ENCODE measurements around the gene ADRB2. TPM values are rescaled to one million over a fixed set of nuclear protein-coding genes. Genes with fewer than 3 reads are reported as not detected.

Gene ADRB2
- total RNA-seq, 2 experiments from 2014 or later = 4.4 to 16.8 TPM

- peak overlapping the region; percentile 57 for H2AFZ ChIP-seq (ENCODE audit: low read length)
- H3K27ac ChIP-seq (ENCODE audit: low read depth, low read length, poor library complexity, severe bottlenecking) = no peak overlapping the region
- no peaks in the 10 kb centered on the region for H3K79me2 ChIP-seq (ENCODE audit: insufficient read depth, low read depth, low read length)
- TF ChIP-seq CTCF (conservative IDR thresholded peaks at IDR 0.05; ENCODE audit: low read length) (no peak), EZH2phosphoT487 (IDR thresholded peaks at IDR 0.05; ENCODE audit: borderline replicate concordance, low read depth, low read length) (no peak)
- H3K4me2 ChIP-seq (ENCODE audit: low read length) = 0 out of 2 replicates have a peak overlapping the region, but pooled peaks have one; percentile 7
- H3K36me3 ChIP-seq (ENCODE audit: insufficient read depth, low read length) = no peaks in the 10 kb centered on the region
- ChIA-PET POLR2A (interaction anchor here (0.6 to 2.6 kb wide), 4 partner anchors 9 to 36 kb away, joined by 3 to 13 read pairs (median 4); no protein-coding TSS in a partner anchor), CTCF (ENCODE audit: unreplicated experiment) (interaction anchor here (0.7 kb wide), 1 partner anchor 1179 kb away, joined by 3 read pairs; no protein-coding TSS in a partner anchor)
- H3K9me2 ChIP-seq (ENCODE audit: insufficient read depth, low read length) = no peaks in the 10 kb centered on the region
- no peaks in the 10 kb centered on the region for H4K20me1 ChIP-seq (ENCODE audit: insufficient read depth, low read length)
- intact Hi-C loops (cut with micrococcal nuclease; ENCODE audit: unreplicated experiment) = no loop called here
- DNase-seq (ENCODE audit: low spot score) = peak; percentile 21
- H3K4me3 ChIP-seq (ENCODE audit: low read depth, low read length, poor library complexity, severe bottlenecking) = no peak overlapping the region
- no peaks in the 10 kb centered on the region for H3K9me3 ChIP-seq (ENCODE audit: low read length)
- H3K4me1 ChIP-seq (ENCODE audit: insufficient read depth, low read length, poor library complexity, severe bottlenecking) = peaks cover 28% of the 10 kb centered on the region
- BruUV-seq (replicated peaks) = no TSS peak
Measured at GRCh38 chr5:148848393-148849031, 22.1 kb downstream of the ADRB2 start.

GRCh38 chr5:148849461-148849860, 23.1 kb downstream of the ADRB2 start:
- DNase-seq (ENCODE audit: low spot score) = peak; percentile 36
- TF ChIP-seq EZH2phosphoT487 (IDR thresholded peaks at IDR 0.05; ENCODE audit: borderline replicate concordance, low read depth, low read length) (no peak), CTCF (conservative IDR thresholded peaks at IDR 0.05; ENCODE audit: low read length) (no peak)
- peaks cover 33% of the 10 kb centered on the region for H3K4me1 ChIP-seq (ENCODE audit: insufficient read depth, low read length, poor library complexity, severe bottlenecking)
- POLR2A ChIA-PET = interaction anchor here (0.7 to 2.6 kb wide), 4 partner anchors 10 to 446 kb away, joined by 3 to 13 read pairs (median 4); no protein-coding TSS in a partner anchor
- no peaks in the 10 kb centered on the region for H3K9me3 ChIP-seq (ENCODE audit: low read length)
- peak overlapping the region; percentile 12; the same call in 1 of the 2 replicates for H3K4me2 ChIP-seq (ENCODE audit: low read length)
- no peaks in the 10 kb centered on the region for H3K36me3 ChIP-seq (ENCODE audit: insufficient read depth, low read length)
- intact Hi-C loops (cut with micrococcal nuclease; ENCODE audit: unreplicated experiment) = no loop called here
- peak overlapping the region; percentile 43; the same call in 1 of the 2 replicates for H2AFZ ChIP-seq (ENCODE audit: low read length)
- no peaks in the 10 kb centered on the region for H3K79me2 ChIP-seq (ENCODE audit: insufficient read depth, low read depth, low read length)
- no peaks in the 10 kb centered on the region for H3K9me2 ChIP-seq (ENCODE audit: insufficient read depth, low read length)
- H4K20me1 ChIP-seq (ENCODE audit: insufficient read depth, low read length) = no peaks in the 10 kb centered on the region
- CTCF ChIA-PET (ENCODE audit: unreplicated experiment) = interaction anchor here (0.8 kb wide), 1 partner anchor 19 kb away, joined by 4 read pairs; no protein-coding TSS in a partner anchor
- H3K4me3 ChIP-seq (ENCODE audit: low read depth, low read length, poor library complexity, severe bottlenecking) = no peak overlapping the region
- no TSS peak for BruUV-seq (replicated peaks)
- no peak overlapping the region for H3K27ac ChIP-seq (ENCODE audit: low read depth, low read length, poor library complexity, severe bottlenecking)

- TF ChIP-seq CTCF (conservative IDR thresholded peaks at IDR 0.05; ENCODE audit: low read length) (no peak), EZH2phosphoT487 (IDR thresholded peaks at IDR 0.05; ENCODE audit: borderline replicate concordance, low read depth, low read length) (no peak)
- POLR2A ChIA-PET = interaction anchor here (0.6 to 1.4 kb wide), 4 partner anchors 14 to 57 kb away, joined by 3 read pairs; no protein-coding TSS in a partner anchor
- intact Hi-C loops (cut with micrococcal nuclease; ENCODE audit: unreplicated experiment) = no loop called here
- Histone ChIP-seq H3K4me1 (ENCODE audit: insufficient read depth, low read length, poor library complexity, severe bottlenecking) (peaks cover 30% of the 10 kb centered on the region), H3K27ac (ENCODE audit: low read depth, low read length, poor library complexity, severe bottlenecking) (no peak overlapping the region), H3K4me2 (ENCODE audit: low read length) (no peak overlapping the region), H2AFZ (ENCODE audit: low read length) (no peak overlapping the region), H3K4me3 (ENCODE audit: low read depth, low read length, poor library complexity, severe bottlenecking) (no peak overlapping the region), H3K79me2 (ENCODE audit: insufficient read depth, low read depth, low read length) (no peaks in the 10 kb centered on the region), H3K9me3 (ENCODE audit: low read length) (no peaks in the 10 kb centered on the region), H4K20me1 (ENCODE audit: insufficient read depth, low read length) (no peaks in the 10 kb centered on the region), H3K36me3 (ENCODE audit: insufficient read depth, low read length) (no peaks in the 10 kb centered on the region), H3K9me2 (ENCODE audit: insufficient read depth, low read length) (no peaks in the 10 kb centered on the region)
- CTCF ChIA-PET (ENCODE audit: unreplicated experiment) = interaction anchor here (0.7 kb wide), 1 partner anchor 119 kb away, joined by 3 read pairs; no protein-coding TSS in a partner anchor
- no TSS peak for BruUV-seq (replicated peaks)
- DNase-seq (ENCODE audit: low spot score) = no peak
Measured at GRCh38 chr5:148850836-148851235, 24.4 kb downstream of the ADRB2 start.
